NCI-H187 treated with DMSO at 0.1 percent for 48 hours (cell line): ENCODE measurements around the gene TBC1D7.

Experiments used
- DNase-seq: peaks from one replicate; lab custom pipeline; 2025; lab: John Stamatoyannopoulos, UW

The TBC1D7 gene

GRCh38 chr6:13328076-13328874 lies at the start of gene TBC1D7:
TSS of gene TBC1D7 (minus strand) at chr6:13328537. CDS start at chr6:13326898, 1,639 bp downstream.
- peak; percentile 30 for DNase-seq

- DNase-seq, result no peak
Measured at GRCh38 chr6:13377054-13377758, 48.9 kb upstream of the TBC1D7 start.

- no peak for DNase-seq
Measured at GRCh38 chr6:13375360-13375878, 47.1 kb upstream of the TBC1D7 start.

GRCh38 chr6:13373919-13374318 lies 45.6 kb upstream of the TBC1D7 start:
- no peak for DNase-seq

GRCh38 chr6:13373488-13373886 lies 45.1 kb upstream of the TBC1D7 start:
- DNase-seq, result no peak

GRCh38 chr6:13372688-13373487 lies 44.6 kb upstream of the TBC1D7 start:
- DNase-seq, result no peak

- no peak for DNase-seq
Measured at GRCh38 chr6:13372076-13372475, 43.7 kb upstream of the TBC1D7 start.

- no peak for DNase-seq
Measured at GRCh38 chr6:13371421-13372072, 43.2 kb upstream of the TBC1D7 start.

- DNase-seq, result no peak
Measured at GRCh38 chr6:13370623-13371022, 42.3 kb upstream of the TBC1D7 start.

GRCh38 chr6:13369591-13369990 lies 41.3 kb upstream of the TBC1D7 start:
- no peak for DNase-seq

GRCh38 chr6:13368731-13369115 lies 40.4 kb upstream of the TBC1D7 start:
- DNase-seq, result no peak

GRCh38 chr6:13368079-13368730 lies 39.9 kb upstream of the TBC1D7 start:
- DNase-seq, result no peak

GRCh38 chr6:13367396-13367795 lies 39.1 kb upstream of the TBC1D7 start:
- no peak for DNase-seq

GRCh38 chr6:13365320-13365719 lies 37.0 kb upstream of the TBC1D7 start:
- DNase-seq, result no peak

GRCh38 chr6:13364842-13365241 lies 36.5 kb upstream of the TBC1D7 start:
- DNase-seq, result no peak

GRCh38 chr6:13362412-13362811 lies 34.1 kb upstream of the TBC1D7 start:
- DNase-seq, result no peak

GRCh38 chr6:13360671-13361540 lies 32.6 kb upstream of the TBC1D7 start:
- DNase-seq, result no peak

- no peak for DNase-seq
Measured at GRCh38 chr6:13359287-13359686, 30.9 kb upstream of the TBC1D7 start.

GRCh38 chr6:13358511-13358910 lies 30.2 kb upstream of the TBC1D7 start:
- DNase-seq, result no peak

GRCh38 chr6:13357551-13358075 lies 29.3 kb upstream of the TBC1D7 start:
- DNase-seq, result no peak
